HEK293 (cell line): ENCODE results near the gene COMP.

Experiments used
- CTCF ChIA-PET: fragments of 350-600 bp; formaldehyde crosslinking; extraction: SDS; loops from one replicate; lab custom pipeline; 2021; ENCODE audit warnings: antibody characterized with exemption; lab: Yijun Ruan, JAX
- POLR2A ChIA-PET: fragments of 300-600 bp; formaldehyde crosslinking; extraction: SDS; loops from one replicate; lab custom pipeline; 2020; ENCODE audit warnings: antibody characterized with exemption, inconsistent platforms; lab: Yijun Ruan, JAX
- H3K27ac ChIP-seq: fragments of 200-500 bp; sonication (Bioruptor generic); 2 replicates; pipeline ENCODE4 v1.5.1; 2014; ENCODE audit warnings: low read depth, low read length, control low read depth, inconsistent platforms; ENCODE audit errors: extremely low read depth
- H3K36me3 ChIP-seq, 2 experiments: fragments of 200-500 bp in 1 of 2; sonication (Bioruptor generic) in 1 of 2; 1 replicate in 1 of 2; 2 replicates in 1 of 2; pipeline ENCODE4 v1.5.1; 2014 to 2017; ENCODE audit warnings: inconsistent platforms in 2 of 2, low read length in 2 of 2; ENCODE audit not compliant: control insufficient read depth in 2 of 2, insufficient read depth in 1 of 2
- H3K4me1 ChIP-seq: fragments of 200-500 bp; sonication (Bioruptor generic); 2 replicates; pipeline ENCODE4 v1.5.1; 2014; ENCODE audit warnings: mild to moderate bottlenecking, low read length, inconsistent platforms; ENCODE audit not compliant: control insufficient read depth, insufficient read depth
- H3K4me3 ChIP-seq: 2 replicates; pipeline ENCODE4 v1.5.1; 2011; ENCODE audit warnings: low read depth, mild to moderate bottlenecking, control low read depth, low read length, moderate library complexity
- H3K9me3 ChIP-seq: fragments of 200-500 bp; sonication (Bioruptor generic); 2 replicates; pipeline ENCODE4 v1.5.1; 2014; ENCODE audit warnings: low read depth, low read length, inconsistent platforms; ENCODE audit not compliant: control insufficient read depth, insufficient read depth
- EGR2 ChIP-seq: fragments of 450-650 bp; formaldehyde crosslinking; IDR thresholded peaks from 2 replicates; pipeline ENCODE4 v1.5.1; 2016; ENCODE audit warnings: low read depth, missing biosample characterization, missing genetic modification characterization
- PRDM4 ChIP-seq: fragments of 450-650 bp; formaldehyde crosslinking; IDR thresholded peaks from 2 replicates; pipeline ENCODE4 v1.5.1; 2017; ENCODE audit warnings: missing biosample characterization, missing genetic modification characterization
- SP2 ChIP-seq: fragments of 450-650 bp; formaldehyde crosslinking; IDR thresholded peaks from 2 replicates; pipeline ENCODE4 v1.5.1; 2016; ENCODE audit warnings: missing biosample characterization, missing genetic modification characterization
- YY1 ChIP-seq: fragments of 450-650 bp; formaldehyde crosslinking; IDR thresholded peaks from 2 replicates; pipeline ENCODE4 v1.5.1; 2018; ENCODE audit warnings: missing biosample characterization, missing genetic modification characterization
- ZBTB26 ChIP-seq: fragments of 450-650 bp; formaldehyde crosslinking; optimal IDR thresholded peaks from 2 replicates; pipeline ENCODE3; 2016; ENCODE audit warnings: missing biosample characterization, mild to moderate bottlenecking, missing genetic modification characterization
- ZFP41 ChIP-seq: fragments of 450-650 bp; formaldehyde crosslinking; IDR thresholded peaks from 2 replicates; pipeline ENCODE4 v1.5.1; 2016; ENCODE audit warnings: missing biosample characterization, missing genetic modification characterization, borderline replicate concordance
- ZNF112 ChIP-seq: fragments of 450-650 bp; formaldehyde crosslinking; IDR thresholded peaks from 2 replicates; pipeline ENCODE4 v1.5.0; 2017; ENCODE audit warnings: missing biosample characterization, missing genetic modification characterization
- ZNF16 ChIP-seq: fragments of 450-650 bp; formaldehyde crosslinking; IDR thresholded peaks from 2 replicates; pipeline ENCODE4 v1.5.1; 2016; ENCODE audit warnings: low read depth, missing biosample characterization, missing genetic modification characterization
- ZNF169 ChIP-seq: fragments of 450-650 bp; formaldehyde crosslinking; IDR thresholded peaks from 2 replicates; pipeline ENCODE4 v1.5.1; 2016; ENCODE audit warnings: missing biosample characterization, missing genetic modification characterization
- ZNF585B ChIP-seq: fragments of 450-650 bp; formaldehyde crosslinking; IDR thresholded peaks from 2 replicates; pipeline ENCODE4 v1.5.1; 2016; ENCODE audit warnings: missing biosample characterization, missing genetic modification characterization
- ZNF621 ChIP-seq: fragments of 450-650 bp; formaldehyde crosslinking; IDR thresholded peaks from 2 replicates; pipeline ENCODE4 v1.5.1; 2017; ENCODE audit warnings: missing biosample characterization, missing genetic modification characterization
- ZNF670 ChIP-seq: fragments of 450-650 bp; formaldehyde crosslinking; IDR thresholded peaks from 2 replicates; pipeline ENCODE4 v1.5.1; 2016; ENCODE audit warnings: missing biosample characterization, missing genetic modification characterization, low read depth
- ZNF777 ChIP-seq: fragments of 450-650 bp; formaldehyde crosslinking; IDR thresholded peaks from 2 replicates; pipeline ENCODE4 v1.5.1; 2017; ENCODE audit warnings: missing biosample characterization, missing genetic modification characterization, borderline replicate concordance
- ZSCAN23 ChIP-seq: fragments of 450-650 bp; formaldehyde crosslinking; IDR thresholded peaks from 2 replicates; pipeline ENCODE4 v1.5.1; 2016; ENCODE audit warnings: missing biosample characterization, missing genetic modification characterization
- TF ChIP-seq, protein P1 (sequence below): fragments of 450-650 bp; formaldehyde crosslinking; IDR thresholded peaks from 2 replicates; pipeline ENCODE4 v1.5.1; 2016; ENCODE audit warnings: missing biosample characterization, missing genetic modification characterization

The COMP gene

DNA sequence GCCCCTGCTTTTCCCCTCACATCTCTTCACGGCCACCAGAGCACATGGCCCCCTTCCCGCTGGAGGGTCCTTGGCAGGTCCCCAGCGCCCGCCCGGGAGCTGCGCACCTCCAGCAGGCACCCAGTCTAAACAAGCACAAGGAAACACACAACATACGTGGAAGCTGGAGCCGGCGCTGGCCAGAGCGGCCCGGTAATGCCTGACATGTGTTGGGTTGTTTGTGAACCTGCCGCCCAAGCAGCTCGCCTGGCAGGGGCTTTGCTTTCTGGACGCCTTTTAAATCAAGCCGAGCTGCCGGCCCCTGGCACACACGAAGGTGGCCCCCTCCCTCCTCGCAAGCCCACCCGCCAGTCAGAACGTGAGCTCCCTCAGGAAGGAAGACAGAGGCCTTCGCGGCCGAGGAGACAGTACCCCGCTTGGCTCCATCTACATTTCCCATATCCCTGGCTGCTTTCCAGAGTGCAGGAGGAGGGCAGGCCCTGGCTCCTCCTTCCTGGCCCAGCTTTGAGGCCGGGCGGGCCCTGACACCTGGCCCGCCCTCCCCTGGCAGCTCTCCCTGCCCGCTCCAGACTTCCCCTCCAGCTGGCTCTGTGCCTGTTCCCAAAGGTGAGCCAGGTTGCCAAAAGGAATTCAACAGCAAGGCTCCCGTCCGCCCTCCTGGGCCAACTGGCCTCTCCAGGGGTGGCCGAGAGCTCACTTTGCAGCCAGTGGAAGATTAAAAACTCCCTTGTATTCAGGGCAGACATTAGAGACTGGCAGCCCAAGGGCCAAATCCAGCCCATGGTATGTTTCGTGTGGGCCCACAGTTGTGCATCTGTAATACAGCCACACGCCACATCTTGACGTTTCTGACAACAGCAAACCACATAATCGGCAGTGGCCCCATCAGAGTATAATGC, 28.7 kb downstream of the COMP start (continued):
- TF ChIP-seq ZNF112 (tag by site-specific recombination) (no peak), SP2 (tag by site-specific recombination) (peak; percentile 38; the same call in 1 of the 2 replicates)

DNA sequence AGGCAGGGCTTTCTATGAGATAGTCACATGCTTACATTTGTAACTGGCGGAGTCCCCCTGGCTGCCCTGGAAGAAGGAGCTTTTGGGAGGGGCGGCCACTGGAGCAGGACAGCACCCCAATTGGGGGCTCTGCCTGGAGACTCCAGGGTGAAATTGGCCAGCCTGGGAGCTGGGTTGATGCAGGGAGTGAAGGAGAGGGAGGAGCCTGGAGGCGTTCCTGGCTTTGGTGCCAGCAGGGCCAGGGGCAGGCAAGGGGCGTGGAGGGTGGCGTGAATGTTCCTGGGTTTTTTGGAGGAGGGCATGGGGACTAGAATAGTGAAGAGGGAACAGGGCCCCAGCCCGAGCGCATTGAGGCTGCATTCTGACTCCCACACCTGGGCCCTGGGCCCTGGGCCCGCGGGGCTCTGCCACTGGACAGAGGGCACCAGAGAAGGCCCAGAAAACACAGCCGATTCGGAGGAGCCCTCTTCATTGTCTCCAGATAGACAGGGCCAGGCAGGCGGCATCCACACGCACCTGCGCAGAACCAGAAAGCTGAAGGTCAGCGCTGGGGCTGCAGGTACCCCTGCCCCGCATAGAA, 29.5 kb downstream of the COMP start:
- Histone ChIP-seq H3K4me3 (no peak overlapping the region), H3K4me1 (peaks cover 5% of the 10 kb centered on the region; the same call in 1 of the 2 replicates), H3K9me3 (no peaks in the 10 kb centered on the region)
- ChIA-PET CTCF (interaction anchor here (0.5 to 0.6 kb wide), 2 partner anchors 81 to 86 kb away, joined by 3 to 4 read pairs; no protein-coding TSS in a partner anchor), POLR2A (interaction anchor here (0.7 kb wide), 1 partner anchor 79 kb away, joined by 4 read pairs; no protein-coding TSS in a partner anchor)
- TF ChIP-seq ZFP41 (tag by site-specific recombination) = no peak
- TF ChIP-seq ZBTB26 (tag by site-specific recombination) = no peak
- TF ChIP-seq ZNF16 (tag by site-specific recombination) = no peak
- TF ChIP-seq ZNF169 (tag by site-specific recombination) = no peak
- no peak for TF ChIP-seq ZNF585B
- no peak for TF ChIP-seq ZNF670 (tag by site-specific recombination)
- no peak for TF ChIP-seq ZNF777 (tag by site-specific recombination)
- TF ChIP-seq, all 188 proteins: peak for 0
- H3K27ac ChIP-seq = no peak overlapping the region; the same call in 1 of the 2 replicates
- no peaks in the 10 kb centered on the region; a peak in 1 of 3 replicates for H3K36me3 ChIP-seq

DNA sequence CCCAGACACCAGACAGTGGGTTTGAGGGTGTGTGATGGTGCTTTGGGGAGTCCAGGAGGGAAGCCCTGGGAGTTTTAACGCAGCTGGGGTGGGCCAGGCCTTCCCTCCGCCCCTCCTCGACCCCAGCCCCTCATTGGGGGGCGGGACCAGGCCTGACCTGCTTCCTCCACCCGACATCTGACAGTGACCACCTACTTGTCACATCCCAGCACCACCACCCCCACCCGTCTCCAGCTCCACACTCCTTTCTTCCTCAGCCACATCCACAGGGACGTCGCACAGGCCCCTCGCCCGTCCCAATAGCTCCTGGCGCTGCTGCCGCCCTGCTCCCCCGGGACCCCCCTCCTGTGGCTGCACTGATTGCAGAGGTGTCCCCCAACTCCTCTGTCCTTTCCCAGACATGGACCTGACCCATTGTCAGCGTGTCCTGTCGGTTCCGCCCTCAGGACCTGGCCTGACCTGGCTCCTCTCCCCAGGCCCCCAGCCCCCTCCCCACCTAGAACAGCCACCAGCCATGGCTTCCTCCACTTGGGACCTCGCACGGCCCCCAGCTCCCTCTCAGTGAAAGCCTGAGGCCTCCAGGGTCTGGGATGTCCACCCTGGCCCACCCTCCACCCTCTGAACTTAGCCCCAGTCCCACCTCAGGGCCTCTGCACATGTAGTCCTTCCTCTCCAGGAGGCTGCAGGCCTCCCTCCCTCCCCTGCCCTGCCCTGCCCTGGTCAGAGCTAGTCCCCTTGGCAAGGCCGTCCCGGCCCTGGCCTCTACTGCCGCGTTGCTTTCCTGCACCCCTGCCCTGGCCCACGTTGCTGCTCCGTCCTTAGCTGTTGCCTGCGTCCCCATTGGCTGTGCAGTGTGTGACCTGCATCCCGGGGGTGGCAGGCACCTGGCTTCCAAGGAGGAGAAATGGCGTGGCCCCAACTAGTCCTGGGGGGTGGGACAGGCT, 30.4 kb downstream of the COMP start:
- Histone ChIP-seq H3K9me3 (no peaks in the 10 kb centered on the region), H3K4me1 (peaks cover 5% of the 10 kb centered on the region; the same call in 1 of the 2 replicates), H3K36me3 (no peaks in the 10 kb centered on the region), H3K27ac (no peak overlapping the region), H3K4me3 (no peak overlapping the region)
- TF ChIP-seq, protein P1, sequence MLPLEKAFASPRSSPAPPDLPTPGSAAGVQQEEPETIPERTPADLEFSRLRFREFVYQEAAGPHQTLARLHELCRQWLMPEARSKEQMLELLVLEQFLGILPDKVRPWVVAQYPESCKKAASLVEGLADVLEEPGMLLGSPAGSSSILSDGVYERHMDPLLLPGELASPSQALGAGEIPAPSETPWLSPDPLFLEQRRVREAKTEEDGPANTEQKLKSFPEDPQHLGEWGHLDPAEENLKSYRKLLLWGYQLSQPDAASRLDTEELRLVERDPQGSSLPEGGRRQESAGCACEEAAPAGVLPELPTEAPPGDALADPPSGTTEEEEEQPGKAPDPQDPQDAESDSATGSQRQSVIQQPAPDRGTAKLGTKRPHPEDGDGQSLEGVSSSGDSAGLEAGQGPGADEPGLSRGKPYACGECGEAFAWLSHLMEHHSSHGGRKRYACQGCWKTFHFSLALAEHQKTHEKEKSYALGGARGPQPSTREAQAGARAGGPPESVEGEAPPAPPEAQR (tag by site-specific recombination) = no peak
- TF ChIP-seq PRDM4 (tag by site-specific recombination) (no peak), ZSCAN23 (tag by site-specific recombination) (no peak), EGR2 (tag by site-specific recombination) (no peak), ZNF621 (tag by site-specific recombination) (no peak), YY1 (no peak)
- POLR2A ChIA-PET = no interaction called here
- CTCF ChIA-PET = no interaction called here
